ENCODE measurements around the gene DCAF6. TPM values are rescaled to one million over a fixed set of nuclear protein-coding genes. Genes with fewer than 3 reads are reported as not detected.

DCAF6 gene
- total and polyA plus RNA-seq, 2 experiments from 2014 or later, result 52.0 to 92.7 TPM

- no peaks in the 10 kb centered on the region for H3K9me3 ChIP-seq (ENCODE audit: low read depth)
- H3K4me3 ChIP-seq, result no peak overlapping the region
- no peaks in the 10 kb centered on the region for H3K4me1 ChIP-seq (ENCODE audit: low read depth)
- peak in 1 of 2 donors; percentile 87 for DNase-seq (ENCODE audit: low read depth in 1 of 2, low spot score in 1 of 2)
- H3K36me3 ChIP-seq, result peaks cover 9% of the 10 kb centered on the region
- TF ChIP-seq CTCF (IDR thresholded peaks at IDR 0.05; ENCODE audit: low read depth, low read length), result no peak
- H3K27me3 ChIP-seq, result no peaks in the 10 kb centered on the region
- H3K27ac ChIP-seq, result no peak overlapping the region
Measured at GRCh38 chr1:168081373-168082007, 145.0 kb downstream of the DCAF6 start.

- Histone ChIP-seq H3K4me3 (no peak overlapping the region), H3K9me3 (ENCODE audit: low read depth) (no peaks in the 10 kb centered on the region), H3K4me1 (ENCODE audit: low read depth) (no peaks in the 10 kb centered on the region), H3K27me3 (no peaks in the 10 kb centered on the region), H3K36me3 (peaks cover 5% of the 10 kb centered on the region), H3K27ac (peak overlapping the region; percentile 39)
- peak; percentile 83 to 86 for DNase-seq (ENCODE audit: low read depth in 1 of 2, low spot score in 1 of 2)
- peak; percentile 96 for TF ChIP-seq CTCF (IDR thresholded peaks at IDR 0.05; ENCODE audit: low read depth, low read length)
Measured at GRCh38 chr1:168082008-168082876, 145.8 kb downstream of the DCAF6 start.

- peaks cover 5% of the 10 kb centered on the region for H3K36me3 ChIP-seq
- H3K27me3 ChIP-seq, result no peaks in the 10 kb centered on the region
- no peak for TF ChIP-seq CTCF (IDR thresholded peaks at IDR 0.05; ENCODE audit: low read depth, low read length)
- no peak overlapping the region for H3K4me3 ChIP-seq
- no peaks in the 10 kb centered on the region for H3K9me3 ChIP-seq (ENCODE audit: low read depth)
- H3K27ac ChIP-seq, result no peak overlapping the region
- no peak for DNase-seq (ENCODE audit: low read depth in 1 of 2, low spot score in 1 of 2)
- no peaks in the 10 kb centered on the region for H3K4me1 ChIP-seq (ENCODE audit: low read depth)
Measured at GRCh38 chr1:168083456-168084325, 147.2 kb downstream of the DCAF6 start.

GRCh38 chr1:168084396-168085231 lies 148.1 kb downstream of the DCAF6 start:
- no peak overlapping the region for H3K4me3 ChIP-seq

More at GRCh38 chr1:168084396-168085231, 148.1 kb downstream of the DCAF6 start:
- no peaks in the 10 kb centered on the region for H3K27me3 ChIP-seq
- DNase-seq (ENCODE audit: low read depth in 1 of 2, low spot score in 1 of 2), result peak; percentile 69 to 75
- H3K4me1 ChIP-seq (ENCODE audit: low read depth), result no peaks in the 10 kb centered on the region
- no peaks in the 10 kb centered on the region for H3K9me3 ChIP-seq (ENCODE audit: low read depth)
- no peak overlapping the region for H3K27ac ChIP-seq
- peak; percentile 96 for TF ChIP-seq CTCF (IDR thresholded peaks at IDR 0.05; ENCODE audit: low read depth, low read length)
- H3K36me3 ChIP-seq, result peaks cover 5% of the 10 kb centered on the region

Data from cardiac muscle cell (in vitro differentiated cells and primary cell).